Common myeloid progenitor, CD34-positive (primary cell): ENCODE data around the gene NEK11.

Experiments used
- CTCF ChIA-PET: fragments of 350-600 bp; sonication (Branson Sonifier 250); formaldehyde crosslinking; loops from one replicate; lab custom pipeline; 2021; ENCODE audit warnings: antibody characterized with exemption; lab: Charles Lee
- POLR2A ChIA-PET: fragments of 350-600 bp; sonication (Branson Sonifier 250); formaldehyde crosslinking; loops from one replicate; lab custom pipeline; 2021; ENCODE audit warnings: antibody characterized with exemption; lab: Charles Lee
- DNase-seq, 3 donors: peaks; one replicate each; pipeline versions ENCODE4 v3.0.0 to v3.0.0-alpha.2; 2013
- H3K27ac ChIP-seq, 2 experiments: 1 replicate in 1 of 2; 2 replicates in 1 of 2; pipeline ENCODE4 v1.7.0; 2013; ENCODE audit warnings: inconsistent platforms in 2 of 2, low read length in 2 of 2, mild to moderate bottlenecking in 2 of 2, low read depth in 1 of 2, moderate library complexity in 1 of 2; ENCODE audit not compliant: severe bottlenecking in 2 of 2, insufficient read depth in 1 of 2, poor library complexity in 1 of 2
- H3K27me3 ChIP-seq, 5 experiments: replicated peaks in 2 of 5; 1 replicate in 3 of 5; 2 replicates in 2 of 5; pipeline versions ENCODE4 v1.6.1 to v1.7.0; 2013; ENCODE audit warnings: low read length in 4 of 5, mild to moderate bottlenecking in 2 of 5, moderate library complexity in 2 of 5, inconsistent platforms in 1 of 5; ENCODE audit not compliant: insufficient read depth in 5 of 5, control insufficient read depth in 4 of 5
- H3K36me3 ChIP-seq, 4 experiments: 1 replicate in 2 of 4; 2 replicates in 2 of 4; pipeline versions ENCODE4 v1.6.1 to v1.7.0; 2013; ENCODE audit warnings: low read length in 3 of 4, control low read depth in 1 of 4, mild to moderate bottlenecking in 1 of 4; ENCODE audit not compliant: control insufficient read depth in 4 of 4, insufficient read depth in 4 of 4
- H3K4me1 ChIP-seq, 4 experiments: 1 replicate in 3 of 4; 2 replicates in 1 of 4; pipeline versions ENCODE4 v1.6.1 to v1.7.1; 2013; ENCODE audit warnings: low read length in 3 of 4, mild to moderate bottlenecking in 3 of 4, control low read depth in 1 of 4, inconsistent platforms in 1 of 4, moderate library complexity in 1 of 4; ENCODE audit not compliant: control insufficient read depth in 4 of 4, insufficient read depth in 4 of 4; ENCODE audit errors: control extremely low read depth in 1 of 4
- H3K4me3 ChIP-seq, 7 experiments: 1 replicate in 4 of 7; 2 replicates in 3 of 7; pipeline versions ENCODE4 v1.5.1 to v1.7.0; 2013; ENCODE audit warnings: mild to moderate bottlenecking in 7 of 7, low read length in 6 of 7, moderate library complexity in 6 of 7, inconsistent platforms in 2 of 7, low read depth in 2 of 7, control low read depth in 1 of 7; ENCODE audit not compliant: insufficient read depth in 4 of 7, control insufficient read depth in 1 of 7; ENCODE audit errors: extremely low read depth in 1 of 7
- H3K9me3 ChIP-seq, 5 experiments: 1 replicate in 4 of 5; 2 replicates in 1 of 5; pipeline versions ENCODE4 v1.6.1 to v1.7.1; 2013; ENCODE audit warnings: low read length in 4 of 5, mild to moderate bottlenecking in 2 of 5, inconsistent platforms in 1 of 5, low read depth in 1 of 5, moderate library complexity in 1 of 5; ENCODE audit not compliant: control insufficient read depth in 4 of 5, insufficient read depth in 2 of 5; ENCODE audit errors: control extremely low read depth in 1 of 5
- WGBS: methylation state at CpG from one replicate; pipeline ENCODE4 v1.1.5; 2013; ENCODE audit not compliant: insufficient coverage; 5-methylcytosine and 5-hydroxymethylcytosine counted together

NEK11 gene

GRCh38 chr3:131285456-131285855 lies 258.8 kb downstream of the NEK11 start:
- POLR2A ChIA-PET: no interaction called here
- WGBS: 88% methylated on average over 2 of the region's 3 CpGs

GRCh38 chr3:131299836-131300235 lies 273.2 kb downstream of the NEK11 start:
- no peak for DNase-seq
- WGBS: no CpG with 5 or more reads among the region's 1 CpG
- no peaks in the 10 kb centered on the region for H3K27me3 ChIP-seq
- H3K27ac ChIP-seq: no peak overlapping the region
- peaks cover 0 to 6% (median 0%) of the 10 kb centered on the region in 5 experiments for H3K9me3 ChIP-seq
- no peaks in the 10 kb centered on the region for H3K36me3 ChIP-seq
- no peaks in the 10 kb centered on the region for H3K4me1 ChIP-seq
- POLR2A ChIA-PET: no interaction called here
- no peak overlapping the region for H3K4me3 ChIP-seq
- CTCF ChIA-PET: no interaction called here

More at GRCh38 chr3:131285456-131285855, 258.8 kb downstream of the NEK11 start:
- CTCF ChIA-PET: no interaction called here
- Histone ChIP-seq H3K4me1 (no peaks in the 10 kb centered on the region), H3K27me3 (no peaks in the 10 kb centered on the region), H3K36me3 (no peaks in the 10 kb centered on the region), H3K9me3 (no peaks in the 10 kb centered on the region), H3K27ac (no peak overlapping the region), H3K4me3 (no peak overlapping the region)
- DNase-seq: no peak

GRCh38 chr3:131303848-131304247 lies 277.2 kb downstream of the NEK11 start:
- POLR2A ChIA-PET: no interaction called here
- H3K27me3 ChIP-seq: no peaks in the 10 kb centered on the region
- CTCF ChIA-PET: no interaction called here
- peaks cover 0 to 6% (median 0%) of the 10 kb centered on the region in 5 experiments for H3K9me3 ChIP-seq
- no peaks in the 10 kb centered on the region for H3K36me3 ChIP-seq
- no peak overlapping the region for H3K4me3 ChIP-seq
- no peaks in the 10 kb centered on the region for H3K4me1 ChIP-seq
- no peak overlapping the region for H3K27ac ChIP-seq
- no peak for DNase-seq

GRCh38 chr3:131304890-131305289 lies 278.2 kb downstream of the NEK11 start:
- WGBS: 100% methylated on average over 3 of the region's 5 CpGs
- no peak for DNase-seq
- Histone ChIP-seq H3K4me1 (peaks cover 0 to 5% (median 3%) of the 10 kb centered on the region in 4 experiments), H3K9me3 (no peaks in the 10 kb centered on the region), H3K27me3 (no peaks in the 10 kb centered on the region), H3K36me3 (no peaks in the 10 kb centered on the region), H3K4me3 (no peak overlapping the region), H3K27ac (no peak overlapping the region)
- ChIA-PET POLR2A (no interaction called here), CTCF (no interaction called here)

- H3K4me3 ChIP-seq: no peak overlapping the region
- H3K4me1 ChIP-seq: peaks cover 0 to 5% (median 3%) of the 10 kb centered on the region in 4 experiments
- POLR2A ChIA-PET: no interaction called here
- no peaks in the 10 kb centered on the region for H3K36me3 ChIP-seq
- CTCF ChIA-PET: no interaction called here
- no peaks in the 10 kb centered on the region for H3K27me3 ChIP-seq
- H3K9me3 ChIP-seq: no peaks in the 10 kb centered on the region
- no peak for DNase-seq
- no peak overlapping the region for H3K27ac ChIP-seq
Measured at GRCh38 chr3:131306242-131306641, 279.6 kb downstream of the NEK11 start.

GRCh38 chr3:131314318-131314717 lies 287.6 kb downstream of the NEK11 start:
- Histone ChIP-seq H3K36me3 (no peaks in the 10 kb centered on the region), H3K9me3 (peaks cover 0 to 3% (median 0%) of the 10 kb centered on the region in 5 experiments), H3K27me3 (peaks cover 0 to 3% (median 0%) of the 10 kb centered on the region in 5 experiments), H3K27ac (no peak overlapping the region), H3K4me3 (no peak overlapping the region), H3K4me1 (peaks cover 0 to 4% (median 2%) of the 10 kb centered on the region in 4 experiments)
- ChIA-PET CTCF (interaction anchor here (1.2 kb wide), 1 partner anchor 11 kb away, joined by 3 read pairs; no protein-coding TSS in a partner anchor), POLR2A (no interaction called here)
- DNase-seq: no peak

GRCh38 chr3:131315162-131315561 lies 288.5 kb downstream of the NEK11 start:
- no peaks in the 10 kb centered on the region for H3K4me1 ChIP-seq
- DNase-seq: no peak
- peaks cover 0 to 3% (median 0%) of the 10 kb centered on the region in 5 experiments for H3K27me3 ChIP-seq
- no peak overlapping the region for H3K27ac ChIP-seq
- CTCF ChIA-PET: interaction anchor here (1.2 kb wide), 1 partner anchor 10 kb away, joined by 3 read pairs; no protein-coding TSS in a partner anchor
- no peak overlapping the region for H3K4me3 ChIP-seq
- POLR2A ChIA-PET: no interaction called here
- H3K9me3 ChIP-seq: peaks cover 0 to 3% (median 0%) of the 10 kb centered on the region in 5 experiments
- H3K36me3 ChIP-seq: no peaks in the 10 kb centered on the region
- WGBS: 100% methylated on average over 1 of the region's 2 CpGs
